Activated CD4-positive, alpha-beta T cell treated with anti-CD3 and anti-CD28 coated beads, Interleukin-2, amount 50 U/mL, for 48 hours (primary cell): ENCODE results near the gene ACOD1.
"Not testable (repeated sequence)": the region's sequence is repeated elsewhere in the genome, so short reads cannot be mapped to it uniquely, and the experiment has no call there.

Experiments used
- DNase-seq, 2 experiments: peaks; one replicate each; pipeline ENCODE4 v3.0.0-alpha.2; 2020

Gene ACOD1

GRCh38 chr13:76955193-76955592, 6.9 kb downstream of the ACOD1 start:
- no peak for DNase-seq

GRCh38 chr13:76955661-76956060, 7.3 kb downstream of the ACOD1 start:
- no peak for DNase-seq

GRCh38 chr13:76958841-76959432, 10.6 kb downstream of the ACOD1 start:
- no peak for DNase-seq

GRCh38 chr13:76959734-76960133, 11.4 kb downstream of the ACOD1 start:
- DNase-seq: not testable (repeated sequence)

GRCh38 chr13:76965759-76966421, 17.6 kb downstream of the ACOD1 start:
- no peak for DNase-seq

- no peak for DNase-seq
These were observed 18.7 kb downstream of the ACOD1 start for GRCh38 chr13:76967031-76967430.

- DNase-seq: no peak
These were observed 19.7 kb downstream of the ACOD1 start for GRCh38 chr13:76968041-76968440.

- no peak for DNase-seq
These were observed 21.4 kb downstream of the ACOD1 start for GRCh38 chr13:76969488-76970365.

- no peak for DNase-seq
These were observed 22.9 kb downstream of the ACOD1 start for GRCh38 chr13:76971215-76971614.

GRCh38 chr13:76971851-76972829, 23.8 kb downstream of the ACOD1 start:
- no peak for DNase-seq

- DNase-seq: no peak
These were observed 25.8 kb downstream of the ACOD1 start for GRCh38 chr13:76973920-76974617.

- DNase-seq: no peak
These were observed 26.3 kb downstream of the ACOD1 start for GRCh38 chr13:76974618-76974975.

- no peak for DNase-seq
These were observed 27.6 kb downstream of the ACOD1 start for GRCh38 chr13:76975863-76976262.

- DNase-seq: no peak
These were observed 28.2 kb downstream of the ACOD1 start for GRCh38 chr13:76976490-76976889.

- DNase-seq: no peak
These were observed 28.6 kb downstream of the ACOD1 start for GRCh38 chr13:76976929-76977328.

- peak; percentile 91 to 92 for DNase-seq
These were observed 31.9 kb downstream of the ACOD1 start for GRCh38 chr13:76980075-76980718.

GRCh38 chr13:76982061-76982460, 33.8 kb downstream of the ACOD1 start:
- no peak for DNase-seq

- DNase-seq: no peak
These were observed 35.4 kb downstream of the ACOD1 start for GRCh38 chr13:76983676-76984075.

- peak; percentile 69 to 75 for DNase-seq
These were observed 43.1 kb downstream of the ACOD1 start for GRCh38 chr13:76991432-76991795.

GRCh38 chr13:76991796-76992547, 43.7 kb downstream of the ACOD1 start, which contains the start of gene CLN5:
TSS of gene CLN5 (plus strand) at chr13:76992081. CDS start at chr13:76992099, 18 bp downstream.
- peak; percentile 91 to 93 for DNase-seq

- peak; percentile 19 to 20 for DNase-seq
These were observed 44.3 kb downstream of the ACOD1 start for GRCh38 chr13:76992548-76993001.
